Breast epithelium (tissue), 3 donors: ENCODE data around the gene LRRC4C.

ENCODE experiments used
- POLR2A ChIP-seq: fragments of 450-650 bp; IDR thresholded peaks from one replicate; pipeline ENCODE4 v1.6.1; 2016; ENCODE audit warnings: antibody characterized with exemption, mild to moderate bottlenecking, moderate library complexity
- TF ChIP-seq, protein P1 (sequence below), 3 donors: fragments of 450-650 bp; IDR thresholded peaks; one replicate each; pipeline ENCODE4 v1.5.1; 2016 to 2017; ENCODE audit warnings: antibody characterized with exemption in 3 of 3, mild to moderate bottlenecking in 3 of 3, moderate library complexity in 3 of 3

DNA sequence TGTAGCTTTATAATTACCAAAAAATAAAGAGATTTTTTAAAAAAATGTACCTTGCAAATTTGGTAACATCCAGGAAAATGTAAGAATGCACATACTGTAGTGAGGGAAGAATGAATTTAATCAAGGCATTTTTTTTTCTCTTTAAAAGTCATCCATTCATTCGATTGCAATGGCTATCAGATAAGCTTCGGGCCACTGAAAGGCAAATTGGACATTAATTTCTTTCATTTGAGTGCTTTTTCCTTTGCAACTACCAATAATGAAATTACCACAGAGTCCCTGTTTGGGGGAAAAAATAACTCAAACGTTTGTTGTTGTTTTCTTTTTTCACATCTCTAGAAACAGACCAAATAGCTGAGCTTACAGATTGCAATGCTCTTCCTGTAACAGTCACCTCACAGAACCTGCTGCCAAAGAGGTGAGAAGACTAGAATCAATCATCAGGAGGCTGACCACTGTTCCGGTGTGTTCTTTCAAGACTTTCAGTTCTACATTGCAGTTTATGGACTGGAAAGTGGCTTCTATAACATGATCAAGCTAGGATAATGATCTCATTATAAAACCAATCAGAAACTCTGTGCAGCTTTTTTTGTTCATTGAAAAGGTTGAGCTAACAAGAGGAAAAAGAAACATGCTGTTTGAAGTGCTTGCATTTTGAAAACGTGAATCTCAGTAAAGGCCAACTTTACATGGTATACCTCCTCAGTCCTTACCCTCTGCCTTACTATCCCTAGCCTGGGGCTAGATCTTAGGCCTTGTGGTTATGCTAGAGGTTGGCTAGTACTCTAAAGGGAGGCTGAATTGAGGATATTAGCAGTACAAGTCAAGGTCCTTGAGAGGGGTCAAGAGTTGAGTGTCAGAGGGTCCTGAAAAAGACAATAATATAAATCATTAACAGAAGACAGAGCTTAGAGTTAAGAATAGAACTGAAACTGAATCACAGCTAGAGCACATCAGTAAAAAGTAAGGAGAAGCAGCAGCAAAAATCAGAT lies 1276.1 kb downstream of the LRRC4C start:
- TF ChIP-seq, protein P1, sequence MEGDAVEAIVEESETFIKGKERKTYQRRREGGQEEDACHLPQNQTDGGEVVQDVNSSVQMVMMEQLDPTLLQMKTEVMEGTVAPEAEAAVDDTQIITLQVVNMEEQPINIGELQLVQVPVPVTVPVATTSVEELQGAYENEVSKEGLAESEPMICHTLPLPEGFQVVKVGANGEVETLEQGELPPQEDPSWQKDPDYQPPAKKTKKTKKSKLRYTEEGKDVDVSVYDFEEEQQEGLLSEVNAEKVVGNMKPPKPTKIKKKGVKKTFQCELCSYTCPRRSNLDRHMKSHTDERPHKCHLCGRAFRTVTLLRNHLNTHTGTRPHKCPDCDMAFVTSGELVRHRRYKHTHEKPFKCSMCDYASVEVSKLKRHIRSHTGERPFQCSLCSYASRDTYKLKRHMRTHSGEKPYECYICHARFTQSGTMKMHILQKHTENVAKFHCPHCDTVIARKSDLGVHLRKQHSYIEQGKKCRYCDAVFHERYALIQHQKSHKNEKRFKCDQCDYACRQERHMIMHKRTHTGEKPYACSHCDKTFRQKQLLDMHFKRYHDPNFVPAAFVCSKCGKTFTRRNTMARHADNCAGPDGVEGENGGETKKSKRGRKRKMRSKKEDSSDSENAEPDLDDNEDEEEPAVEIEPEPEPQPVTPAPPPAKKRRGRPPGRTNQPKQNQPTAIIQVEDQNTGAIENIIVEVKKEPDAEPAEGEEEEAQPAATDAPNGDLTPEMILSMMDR (IDR thresholded peaks at IDR 0.05): no peak
- TF ChIP-seq POLR2A: no peak
